ENCODE results near the gene H6PD. TPM values are rescaled to one million over a fixed set of nuclear protein-coding genes. Genes with fewer than 3 reads are reported as not detected.

Gene H6PD
- polyA plus RNA-seq, 3 donors: 33.9 to 37.6 (median 36.7) TPM

- DNase-seq (ENCODE audit: low read depth in 3 of 3, low spot score in 2 of 3): no peak
Observed at GRCh38 chr1:9253004-9253403, 18.4 kb downstream of the H6PD start.

- no peak for DNase-seq (ENCODE audit: low read depth in 3 of 3, low spot score in 2 of 3)
Observed at GRCh38 chr1:9253453-9254105, 19.0 kb downstream of the H6PD start.

GRCh38 chr1:9256332-9256731, 21.8 kb downstream of the H6PD start:
- no peak for DNase-seq (ENCODE audit: low read depth in 3 of 3, low spot score in 2 of 3)

- DNase-seq (ENCODE audit: low read depth in 3 of 3, low spot score in 2 of 3): no peak
Observed at GRCh38 chr1:9257851-9258250, 23.3 kb downstream of the H6PD start.

GRCh38 chr1:9258629-9259028, 24.1 kb downstream of the H6PD start:
- no peak for DNase-seq (ENCODE audit: low read depth in 3 of 3, low spot score in 2 of 3)

- DNase-seq (ENCODE audit: low read depth in 3 of 3, low spot score in 2 of 3): no peak
Observed at GRCh38 chr1:9260059-9260766, 25.6 kb downstream of the H6PD start.

- no peak for DNase-seq (ENCODE audit: low read depth in 3 of 3, low spot score in 2 of 3)
Observed at GRCh38 chr1:9261496-9261895, 26.9 kb downstream of the H6PD start.

- no peak for DNase-seq (ENCODE audit: low read depth in 3 of 3, low spot score in 2 of 3)
Observed at GRCh38 chr1:9262096-9262986, 27.8 kb downstream of the H6PD start.

- no peak for DNase-seq (ENCODE audit: low read depth in 3 of 3, low spot score in 2 of 3)
Observed at GRCh38 chr1:9263276-9263855, 28.8 kb downstream of the H6PD start.

GRCh38 chr1:9263984-9264872, 29.7 kb downstream of the H6PD start:
- DNase-seq (ENCODE audit: low read depth in 3 of 3, low spot score in 2 of 3): no peak

- no peak for DNase-seq (ENCODE audit: low read depth in 3 of 3, low spot score in 2 of 3)
Observed at GRCh38 chr1:9265037-9265436, 30.5 kb downstream of the H6PD start.

- DNase-seq (ENCODE audit: low read depth in 3 of 3, low spot score in 2 of 3): no peak
Observed at GRCh38 chr1:9265968-9266367, 31.4 kb downstream of the H6PD start.

- no peak for DNase-seq (ENCODE audit: low read depth in 3 of 3, low spot score in 2 of 3)
Observed at GRCh38 chr1:9267352-9267686, 32.7 kb downstream of the H6PD start.

GRCh38 chr1:9267827-9268581, 33.4 kb downstream of the H6PD start:
- DNase-seq (ENCODE audit: low read depth in 3 of 3, low spot score in 2 of 3): no peak

GRCh38 chr1:9269078-9269501, 34.5 kb downstream of the H6PD start:
- no peak for DNase-seq (ENCODE audit: low read depth in 3 of 3, low spot score in 2 of 3)

GRCh38 chr1:9269721-9270120, 35.1 kb downstream of the H6PD start:
- DNase-seq (ENCODE audit: low read depth in 3 of 3, low spot score in 2 of 3): no peak

GRCh38 chr1:9270290-9270883, 35.8 kb downstream of the H6PD start:
- no peak for DNase-seq (ENCODE audit: low read depth in 3 of 3, low spot score in 2 of 3)

GRCh38 chr1:9271283-9271682, 36.7 kb downstream of the H6PD start:
- DNase-seq (ENCODE audit: low read depth in 3 of 3, low spot score in 2 of 3): no peak

Measured in right renal cortex interstitium (tissue), 3 donors.